GM19468 (cell line): ENCODE results near the gene ACAD11.
A peak's percentile ranks its signal among the peaks of the same experiment; 100 is the strongest.
"Not testable (repeated sequence)": the region's sequence is repeated elsewhere in the genome, so short reads cannot be mapped to it uniquely, and the experiment has no call there.

Experiments
- ATAC-seq: cut with Tn5 transposase; IDR thresholded peaks from one replicate; pipeline ENCODE4 v1.9.1; 2021; ENCODE audit warnings: mild to moderate bottlenecking, moderate library complexity, moderate number of reproducible peaks; ENCODE audit not compliant: unreplicated experiment; ENCODE audit errors: extremely low read depth

Gene ACAD11

DNA sequence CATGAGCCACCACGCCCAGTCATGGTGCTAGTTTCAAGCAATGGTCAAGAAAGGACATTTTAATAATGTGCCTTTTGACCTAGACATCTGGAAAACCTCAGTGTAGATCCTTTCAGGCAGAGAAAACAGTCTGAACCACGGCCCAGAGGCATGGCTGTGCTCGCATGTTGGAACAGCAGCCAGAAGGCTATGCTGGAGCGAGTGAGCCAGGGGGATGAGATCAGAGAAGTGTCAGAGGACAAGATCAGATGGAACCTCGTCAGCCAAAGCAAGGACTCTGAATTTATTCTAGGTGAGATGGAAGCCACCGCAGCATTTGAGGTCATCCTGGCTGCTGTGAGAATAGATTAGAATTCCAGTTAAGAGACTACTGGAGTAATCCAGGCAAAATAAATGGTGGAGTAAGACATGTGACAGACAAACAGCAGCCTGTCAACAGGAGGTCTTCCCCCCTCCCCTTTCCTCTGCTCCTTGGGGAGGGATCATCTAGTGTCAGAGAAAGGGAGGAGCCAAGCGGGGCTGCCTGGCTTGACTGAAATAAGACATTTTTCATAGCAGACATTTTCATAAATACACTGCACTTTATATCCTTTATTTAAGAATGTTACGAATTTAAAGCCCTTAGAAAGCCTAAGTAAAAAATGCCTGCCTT lies 103.0 kb downstream of the ACAD11 start:
- ATAC-seq: no peak

DNA sequence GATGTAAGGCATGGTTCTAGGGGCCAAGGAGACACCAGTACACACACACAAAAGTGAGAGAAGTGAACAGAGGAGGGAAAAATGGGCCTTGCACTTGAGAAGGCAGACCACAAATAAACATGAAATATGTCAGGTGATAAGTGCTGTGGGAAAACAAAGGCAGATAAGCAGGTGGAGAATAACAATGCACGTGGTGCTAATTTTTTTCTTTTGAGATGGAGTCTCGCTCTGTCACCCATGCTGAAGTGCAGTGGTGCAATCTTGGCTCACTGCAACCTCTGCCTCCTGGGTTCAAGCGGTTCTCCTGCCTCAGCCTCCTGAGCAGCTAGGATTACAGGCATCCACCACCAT lies 103.6 kb downstream of the ACAD11 start:
- not testable (repeated sequence) for ATAC-seq

DNA sequence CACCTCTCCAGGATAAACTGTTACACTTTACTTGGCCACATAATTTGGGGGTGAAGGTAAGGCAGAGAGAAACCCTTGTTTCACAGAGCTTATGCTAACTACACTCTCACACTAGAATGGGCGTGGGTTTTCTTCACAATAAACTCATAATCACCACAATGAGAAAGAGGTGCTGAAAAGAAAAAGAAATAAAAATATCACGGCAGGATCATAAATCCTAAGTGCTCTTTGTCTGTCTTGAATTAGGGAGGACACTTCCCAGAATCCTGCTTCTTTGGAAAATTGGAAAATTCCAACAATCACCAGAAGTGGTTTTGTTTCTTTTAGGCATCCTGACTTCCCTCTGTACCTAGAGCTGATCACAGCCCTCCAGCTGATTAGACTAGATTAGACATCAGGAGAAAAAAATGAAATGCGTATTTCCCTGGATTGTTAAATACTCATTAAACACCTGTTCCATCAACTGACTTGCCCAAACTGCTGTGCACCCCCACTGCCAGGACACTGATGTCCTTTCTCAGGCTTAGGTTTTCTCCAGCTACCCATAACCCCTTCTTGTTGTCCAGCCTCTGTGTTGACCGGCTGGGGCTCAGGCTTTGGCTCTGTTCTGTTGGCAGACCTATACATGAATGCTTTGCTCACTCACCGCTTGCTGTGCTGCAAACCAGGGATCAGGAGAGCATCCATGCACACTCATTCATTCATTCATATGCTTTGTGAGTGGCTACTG lies 104.1 kb downstream of the ACAD11 start:
- ATAC-seq: no peak

DNA sequence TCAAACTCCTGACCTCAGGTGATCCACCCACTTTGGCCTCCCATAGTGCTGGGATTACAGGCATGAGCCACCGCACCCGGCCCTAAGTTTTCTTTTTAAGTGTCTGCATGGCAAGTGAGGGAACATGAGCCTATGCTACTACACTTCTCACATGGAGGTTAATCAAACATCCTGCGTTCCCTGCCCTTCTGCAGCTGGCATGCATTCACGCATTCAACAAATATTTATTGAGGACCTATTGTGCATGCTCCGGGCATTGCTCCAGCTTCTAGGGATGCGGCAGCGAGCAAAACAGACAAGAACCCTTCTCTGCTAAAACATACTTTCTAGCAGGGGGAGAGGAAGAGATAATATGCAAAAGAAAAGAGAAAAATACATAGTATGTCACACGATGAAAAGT lies 105.2 kb downstream of the ACAD11 start:
- ATAC-seq: no peak

DNA sequence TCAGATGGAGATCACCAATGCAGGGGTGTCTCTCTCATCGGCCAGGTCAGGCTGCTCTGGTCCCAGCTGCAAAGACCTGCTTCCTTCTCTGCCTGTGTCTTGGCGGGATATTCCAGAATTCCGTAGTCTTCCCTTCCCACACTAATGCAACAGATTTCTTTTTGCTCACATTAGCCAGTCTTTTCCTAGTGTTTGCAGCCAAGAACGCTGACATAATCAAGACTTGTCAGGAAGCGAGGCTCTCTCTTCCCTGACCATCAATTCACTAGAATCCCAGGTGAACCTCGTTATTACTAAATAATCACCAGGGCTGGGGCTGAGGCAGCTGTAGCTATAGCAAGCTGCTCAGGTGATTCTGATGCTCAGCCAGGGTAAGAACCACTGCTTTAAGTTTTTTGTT lies 105.8 kb downstream of the ACAD11 start:
- no peak for ATAC-seq

DNA sequence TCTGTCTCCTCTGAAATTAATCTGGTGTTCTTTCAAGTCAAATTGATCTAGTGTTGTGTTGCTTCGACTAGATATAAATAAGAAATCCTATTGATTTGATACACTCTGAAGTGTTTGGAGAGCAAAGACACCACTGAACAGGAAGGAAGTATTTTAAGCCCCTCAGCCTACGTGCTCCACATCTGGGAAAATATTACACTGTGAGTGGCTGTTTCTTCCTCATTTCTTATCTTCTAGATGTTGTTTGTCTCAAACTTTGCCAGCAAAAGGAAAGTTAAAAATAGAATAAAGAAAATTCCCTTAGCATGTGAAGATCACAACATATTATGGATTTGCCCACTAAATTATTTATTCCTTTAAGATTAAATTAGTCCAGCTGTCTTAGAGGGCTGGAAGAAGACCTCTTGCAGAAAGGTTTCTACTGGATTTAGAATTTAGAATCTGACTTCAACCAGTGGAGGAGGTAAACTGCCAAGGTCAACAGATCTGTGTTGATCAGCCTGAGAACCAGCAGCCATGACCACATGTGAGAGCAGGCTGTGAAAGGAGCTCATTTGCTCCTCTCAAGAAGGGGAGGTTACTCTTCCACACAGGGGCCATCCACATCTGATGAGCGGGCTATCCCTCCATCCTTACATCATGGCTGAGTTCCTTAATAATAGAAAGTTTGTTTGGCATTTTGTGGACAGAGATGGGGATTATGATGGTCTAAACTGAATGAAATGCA lies 108.9 kb downstream of the ACAD11 start:
- ATAC-seq: no peak

DNA sequence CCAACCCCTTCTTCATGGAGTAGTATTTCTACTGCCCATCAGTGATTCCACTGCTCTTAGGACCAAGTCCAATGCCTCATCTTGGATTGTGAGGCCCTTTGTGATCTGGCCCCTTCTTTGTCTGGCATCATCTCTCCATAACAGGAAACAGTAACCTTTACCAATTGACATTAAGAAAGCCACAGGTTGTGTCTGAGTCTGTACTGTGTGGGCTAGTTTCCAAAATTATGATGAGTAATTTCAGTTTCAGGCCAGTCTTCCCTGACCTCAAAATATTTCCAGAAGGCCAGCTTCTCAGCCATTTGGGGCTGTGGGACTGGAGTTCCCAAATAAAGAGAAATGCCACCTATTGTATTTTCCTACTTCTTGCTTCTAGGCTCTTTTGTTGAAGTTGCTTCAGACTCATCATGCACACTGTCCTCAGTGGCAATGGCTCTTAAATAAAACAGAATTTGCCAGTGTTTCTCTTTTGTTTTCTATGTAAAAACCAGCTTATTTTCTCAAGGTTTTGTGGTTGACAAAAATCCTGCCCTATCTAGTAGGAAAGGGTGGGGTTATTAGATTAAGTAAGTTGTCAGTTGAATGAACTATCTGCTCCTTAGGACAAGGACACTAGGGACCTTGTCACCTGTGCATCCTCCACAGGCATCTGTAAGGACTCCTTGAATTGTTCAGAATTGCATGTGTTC lies 109.6 kb downstream of the ACAD11 start:
- no peak for ATAC-seq

DNA sequence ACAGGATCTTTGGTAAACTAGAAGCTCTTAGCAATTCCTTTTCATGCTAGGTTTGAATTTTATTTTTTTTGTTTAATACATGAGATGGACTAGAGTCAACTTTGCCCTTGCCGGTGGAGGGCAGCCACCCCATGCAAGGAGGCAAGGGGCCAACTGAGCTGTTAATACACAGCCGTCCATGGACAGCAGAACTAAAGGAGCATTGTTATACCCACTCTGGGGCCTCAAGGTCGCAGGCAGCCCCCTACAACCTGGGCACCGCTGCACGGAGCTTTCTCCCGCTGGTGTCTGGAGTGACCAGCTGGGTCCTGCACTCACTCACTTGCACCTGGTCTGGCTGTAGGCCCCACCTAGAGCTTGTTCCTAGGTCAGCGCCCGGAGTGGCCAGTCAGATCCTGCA lies 110.4 kb downstream of the ACAD11 start:
- ATAC-seq: no peak

DNA sequence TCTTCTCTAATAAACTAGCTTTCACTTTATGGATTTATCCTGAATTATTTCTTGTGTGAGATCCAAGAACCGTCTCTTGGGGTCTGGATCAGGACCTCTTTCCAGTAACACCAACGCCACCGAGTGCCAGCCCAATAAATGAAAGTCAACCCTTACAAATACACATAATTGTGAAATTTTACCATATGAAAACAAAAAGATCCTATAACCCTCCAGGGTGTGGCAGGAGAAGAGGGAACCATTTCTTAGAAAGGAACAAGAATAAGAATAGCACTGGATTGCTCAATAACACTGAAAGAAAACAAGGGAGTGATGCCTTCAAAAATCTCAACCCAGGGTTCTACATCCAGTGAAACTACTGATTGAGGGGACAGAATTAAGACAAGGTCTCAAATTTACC lies 114.1 kb downstream of the ACAD11 start:
- no peak for ATAC-seq

DNA sequence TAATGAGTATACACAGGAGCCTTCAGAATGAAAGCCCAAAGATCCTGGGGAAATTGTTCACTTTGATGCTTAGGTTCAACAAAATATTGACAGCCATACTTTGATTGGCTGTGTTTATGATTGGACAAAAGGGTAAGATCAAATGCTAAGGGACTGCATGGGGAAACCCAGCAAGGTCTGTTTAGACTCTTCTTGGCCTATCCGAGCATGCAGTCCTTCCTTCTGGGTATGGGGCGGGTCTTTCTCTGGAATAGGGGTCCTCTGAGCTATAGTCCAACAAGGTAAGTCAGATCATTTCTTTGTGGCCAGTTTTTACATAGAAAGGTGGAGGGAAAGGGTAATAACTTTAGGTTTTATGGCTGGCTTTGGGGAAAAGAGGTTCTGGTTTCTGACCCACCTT lies 115.5 kb downstream of the ACAD11 start:
- ATAC-seq: no peak

DNA sequence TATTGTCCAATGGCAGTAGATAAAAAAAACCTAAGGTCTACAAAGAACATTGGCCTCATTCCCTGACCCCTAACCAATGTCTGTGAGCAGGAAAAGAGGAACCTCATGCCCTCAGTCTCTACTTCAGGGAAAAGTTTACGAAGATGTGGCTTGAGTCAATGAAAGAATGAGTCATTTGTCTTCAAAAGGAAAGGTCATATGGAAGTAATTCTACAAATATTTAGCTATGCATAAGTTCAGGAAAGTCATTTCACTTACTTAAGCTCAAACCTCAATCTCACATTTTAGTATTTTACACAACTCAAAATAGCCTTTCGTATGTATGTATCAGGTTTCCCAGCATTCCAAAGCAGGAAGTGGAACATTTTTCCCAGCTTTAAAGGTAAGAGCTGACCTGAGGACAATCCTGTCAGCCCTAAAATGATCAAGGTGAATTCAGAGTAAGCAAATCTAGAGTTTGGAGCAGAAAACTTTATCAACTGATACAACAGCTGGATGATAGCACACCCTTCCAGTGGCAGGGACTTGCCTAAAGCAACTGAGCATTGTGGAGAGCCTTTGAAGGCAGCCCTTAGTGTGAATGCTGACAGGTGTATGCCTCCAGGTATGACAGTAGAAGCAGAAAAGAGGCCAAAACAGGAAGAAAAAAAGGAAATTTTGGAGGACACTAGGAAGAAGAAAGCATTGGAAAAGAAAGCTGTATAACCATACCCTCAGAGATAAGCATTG lies 116.4 kb downstream of the ACAD11 start:
- no peak for ATAC-seq

DNA sequence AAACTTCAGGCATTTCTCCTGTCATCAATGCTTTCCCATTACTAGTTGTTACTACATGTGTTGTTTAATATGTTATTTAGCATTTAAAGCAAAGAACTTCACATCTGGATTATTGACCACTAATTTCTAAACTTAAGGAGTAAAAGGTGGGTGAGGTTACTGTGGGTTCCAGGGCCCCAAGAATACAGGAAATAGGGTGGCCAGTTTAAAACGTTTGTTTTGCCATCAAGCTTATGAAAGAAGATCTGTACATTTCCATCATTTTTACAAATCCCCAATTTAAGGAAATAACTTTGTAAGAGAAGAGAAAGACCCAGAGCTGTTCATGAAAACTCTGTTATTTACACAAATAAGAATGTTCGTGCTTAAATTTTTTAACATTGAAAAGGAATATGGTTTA lies 117.0 kb downstream of the ACAD11 start:
- no peak for ATAC-seq

DNA sequence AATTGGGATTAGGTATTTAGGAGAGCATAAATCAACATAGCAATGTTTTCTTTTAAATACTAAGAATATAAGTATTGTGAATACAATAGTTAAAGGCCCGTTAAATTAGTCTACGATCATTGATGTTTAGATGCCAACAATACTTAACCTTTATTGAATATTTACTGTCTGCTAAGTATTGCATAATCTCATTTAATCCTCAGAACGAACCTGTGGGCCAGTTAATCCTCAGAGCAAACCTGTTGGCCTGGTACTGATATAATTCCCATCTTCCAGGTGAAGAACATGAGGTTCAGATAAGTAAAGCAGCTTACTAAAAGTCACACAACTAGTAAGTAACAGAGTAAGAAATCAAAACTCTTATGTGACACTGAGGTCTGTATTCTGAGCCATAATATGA lies 119.9 kb downstream of the ACAD11 start:
- no peak for ATAC-seq

DNA sequence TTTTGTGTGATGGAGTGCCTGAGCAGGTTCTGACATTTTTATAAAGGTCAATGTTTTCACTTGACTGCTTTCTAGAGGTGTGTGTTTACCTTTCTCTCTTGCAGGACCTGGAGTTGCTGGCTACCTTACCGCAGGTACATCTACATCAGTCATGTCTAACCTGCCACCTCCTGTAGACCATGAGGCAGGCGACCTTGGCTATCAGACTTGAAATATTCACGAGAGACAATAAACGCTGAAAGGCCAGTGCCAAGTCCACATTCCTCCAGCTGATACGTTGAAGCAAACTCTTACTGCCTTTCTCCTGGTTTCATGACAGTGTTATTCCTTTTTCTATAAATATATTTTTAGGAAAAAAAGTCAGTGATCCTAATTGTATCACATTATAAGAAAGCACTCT lies 121.5 kb downstream of the ACAD11 start:
- no peak for ATAC-seq

DNA sequence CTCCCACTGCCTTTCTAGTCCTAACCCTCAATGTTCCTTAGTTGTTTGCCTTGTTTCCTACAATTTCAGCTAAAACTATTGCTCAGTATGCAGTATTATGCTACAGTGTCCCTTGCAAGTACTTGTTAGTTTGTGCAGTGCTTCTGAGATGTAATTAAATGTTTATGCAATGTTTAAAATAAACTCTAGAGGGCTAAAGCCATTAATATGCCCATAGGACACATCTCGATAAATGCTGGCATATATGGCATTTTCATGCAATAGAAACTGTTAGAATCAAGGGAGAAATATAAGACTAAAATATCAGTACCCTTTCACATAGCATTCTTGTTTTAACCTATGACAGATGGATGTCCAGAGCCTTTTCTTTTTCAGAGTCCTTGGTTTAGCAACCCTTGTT lies 122.3 kb downstream of the ACAD11 start:
- no peak for ATAC-seq

DNA sequence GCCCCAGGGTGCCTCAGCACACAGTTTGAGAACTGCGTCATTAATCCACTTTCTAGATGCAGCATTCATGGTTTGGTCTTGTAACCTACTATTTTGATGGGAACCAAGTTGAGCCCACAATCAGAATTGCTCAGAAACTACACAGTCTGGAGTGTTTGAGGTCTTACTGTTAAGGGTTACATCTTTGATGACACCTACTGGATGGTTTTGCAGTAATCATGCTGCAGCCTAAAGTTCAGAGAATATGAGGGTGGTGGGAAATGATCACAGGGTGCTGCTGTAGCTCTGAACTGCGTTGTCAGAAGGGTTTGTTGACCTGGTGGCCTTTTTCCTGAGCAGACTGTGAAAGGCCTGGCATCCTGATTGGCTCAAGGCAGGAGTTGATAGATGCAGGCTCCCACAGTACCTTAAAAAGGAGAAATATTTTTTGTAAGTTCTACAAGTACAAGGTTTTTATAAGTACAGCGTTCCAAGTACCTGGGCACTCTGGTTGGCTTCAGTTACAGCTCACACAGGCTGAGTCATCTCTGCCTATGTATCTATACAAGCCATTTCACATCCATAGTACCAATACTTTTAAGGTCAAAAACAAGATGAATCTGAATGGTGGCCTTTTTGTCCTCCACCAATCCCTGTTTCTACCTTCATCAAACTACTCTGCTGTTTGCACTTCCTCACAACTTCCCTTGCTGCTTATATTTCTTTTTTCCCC lies 123.0 kb downstream of the ACAD11 start:
- ATAC-seq: no peak

DNA sequence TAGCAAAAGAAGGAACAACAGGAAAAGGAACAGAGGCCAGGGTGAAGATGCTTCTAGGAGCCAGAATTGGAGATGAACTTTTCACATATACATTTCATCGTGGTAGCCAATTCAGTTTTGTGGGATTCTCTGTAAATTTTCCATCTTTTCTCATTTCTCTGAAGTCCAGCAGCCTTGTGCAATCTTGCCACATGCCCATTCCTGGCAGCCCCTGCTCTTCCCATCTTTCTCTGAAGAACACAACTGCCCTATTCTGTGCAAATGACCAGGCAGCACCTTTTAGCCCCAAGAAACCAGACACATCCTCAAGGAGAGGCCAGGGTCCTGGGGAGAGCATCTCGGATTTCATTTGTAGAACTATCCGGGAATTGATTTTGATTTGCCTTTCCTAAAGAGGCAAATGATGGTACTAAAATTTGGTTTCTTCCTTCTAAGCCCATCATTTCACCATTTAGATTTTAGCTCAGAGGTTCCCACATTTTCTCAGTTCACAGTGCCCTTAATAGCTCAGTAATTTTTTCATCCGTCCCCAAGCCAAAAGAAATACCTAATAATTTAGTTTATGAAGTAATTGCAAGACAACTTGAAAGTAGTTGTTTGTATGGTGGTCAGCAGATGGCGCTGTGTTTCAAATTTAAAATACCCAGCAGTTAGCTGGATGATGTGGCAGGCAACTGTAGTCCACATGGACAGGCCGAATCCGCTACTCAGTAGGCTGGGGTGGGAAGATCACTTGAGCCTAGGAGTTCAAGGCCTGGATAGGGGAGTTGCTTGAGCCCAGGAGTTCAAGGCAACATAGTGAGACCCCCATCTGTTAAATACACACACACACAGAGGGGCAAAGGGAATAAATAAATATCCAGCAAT lies 123.8 kb downstream of the ACAD11 start:
- no peak for ATAC-seq

DNA sequence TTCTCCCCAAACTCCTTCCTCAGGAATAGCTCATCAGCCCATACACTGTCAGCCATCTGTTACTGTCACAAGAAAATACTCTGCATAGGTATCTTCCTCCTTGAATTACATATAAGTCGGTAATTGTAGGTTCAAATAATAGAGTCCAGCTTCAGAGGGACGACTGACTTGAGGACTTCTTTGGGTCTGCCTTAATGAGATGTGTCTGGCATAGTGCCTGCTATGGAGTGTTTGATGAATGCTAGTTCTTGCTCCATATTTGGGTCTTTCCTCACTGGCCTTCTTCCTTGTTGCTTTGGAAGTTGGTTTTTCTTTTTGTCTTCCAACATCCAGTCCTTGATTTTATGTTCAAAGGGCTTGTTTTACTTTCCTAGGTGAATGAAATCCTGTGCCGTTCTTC lies 129.0 kb downstream of the ACAD11 start:
- ATAC-seq: no peak

DNA sequence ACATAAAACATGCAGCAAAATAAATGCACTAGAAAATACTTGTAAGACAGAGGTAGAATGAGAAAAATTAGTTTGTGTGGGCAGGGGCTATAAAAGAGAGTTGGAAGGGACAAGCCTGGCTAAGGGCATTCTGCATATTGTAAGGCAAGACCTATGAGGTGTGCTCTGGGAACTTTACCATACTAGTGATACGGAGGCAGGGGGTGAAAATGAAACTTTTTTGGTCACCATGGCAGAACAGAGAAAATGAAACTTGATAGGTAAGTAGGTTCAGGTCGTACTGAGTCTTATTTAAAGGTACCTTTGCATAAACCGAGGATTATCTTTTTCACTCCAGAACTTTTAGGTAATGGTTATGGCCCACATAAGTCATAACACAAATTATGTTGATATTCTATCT lies 137.3 kb downstream of the ACAD11 start:
- peak; percentile 54 for ATAC-seq
